Endometrial microvascular endothelial cells (primary cell): ENCODE measurements around the gene FOXJ3. TPM values are rescaled to one million over a fixed set of nuclear protein-coding genes. Genes with fewer than 3 reads are reported as not detected.
"Not testable (repeated sequence)": the region's sequence is repeated elsewhere in the genome, so short reads cannot be mapped to it uniquely, and the experiment has no call there.

ENCODE experiments used
- in situ Hi-C: cut with HindIII; loops from 2 replicates; pipeline ENCODE4 v1.10.0; 2017; ENCODE audit warnings: low sequenced_read_pairs, low pct_unique_long_range_greater_than_20kb; ENCODE audit errors: inconsistent ontology term
- total RNA-seq: library from RNA; depleted of rRNA; stranded (reverse); fragments of >200 nt; gene quantifications from one replicate; pipeline ENCODE4 v1.2.3, GENCODE V29; 2015; ENCODE audit errors: inconsistent ontology term

Gene FOXJ3
- total RNA-seq, 1 donor from 2014 or later = 16.3 TPM

GRCh38 chr1:42210421-42211133 lies 124.5 kb downstream of the FOXJ3 start:
- in situ Hi-C loops = no loop called here

- in situ Hi-C loops = no loop called here
Measured at GRCh38 chr1:42209526-42210251, 125.3 kb downstream of the FOXJ3 start.

DNA sequence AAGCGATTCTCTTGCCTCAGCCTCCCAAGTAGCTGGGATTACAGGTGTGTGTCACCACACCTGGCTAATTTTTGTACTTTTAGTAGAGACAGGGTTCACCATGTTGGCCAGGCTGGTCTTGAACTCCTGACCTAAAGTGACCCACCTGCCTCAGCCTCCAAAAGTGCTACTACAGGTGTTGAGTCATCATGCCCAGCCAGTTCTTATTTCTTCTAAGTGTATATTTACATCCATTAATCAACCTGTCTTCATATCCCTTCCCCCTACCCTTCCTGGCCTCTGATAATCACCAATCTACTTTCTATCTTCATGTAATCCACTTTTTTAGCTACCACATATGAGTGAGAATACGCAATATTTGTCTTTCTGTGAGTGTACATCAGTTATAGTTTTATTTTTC lies 128.1 kb downstream of the FOXJ3 start:
- in situ Hi-C loops = not testable (repeated sequence)

DNA sequence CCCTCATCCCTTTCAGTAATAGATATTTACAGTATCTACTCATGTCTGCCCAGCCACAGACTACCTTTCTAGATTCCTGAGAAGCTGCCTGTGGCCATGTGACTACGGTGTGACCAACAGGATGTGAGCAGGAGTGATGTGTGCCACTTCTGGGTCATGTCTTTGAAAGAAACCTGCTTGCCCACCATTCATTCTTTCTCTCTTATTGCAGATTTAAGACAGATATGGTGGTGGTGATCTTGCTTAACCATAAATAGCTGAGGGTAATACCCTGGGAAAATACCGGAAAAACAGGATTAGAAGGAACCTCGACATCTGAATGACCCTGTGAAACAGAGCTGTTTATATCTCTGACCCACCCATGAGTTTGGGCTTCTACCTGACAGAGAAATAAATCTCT lies 128.9 kb downstream of the FOXJ3 start:
- in situ Hi-C loops = no loop called here

- in situ Hi-C loops = no loop called here
Measured at GRCh38 chr1:42201986-42202385, 133.0 kb downstream of the FOXJ3 start.

DNA sequence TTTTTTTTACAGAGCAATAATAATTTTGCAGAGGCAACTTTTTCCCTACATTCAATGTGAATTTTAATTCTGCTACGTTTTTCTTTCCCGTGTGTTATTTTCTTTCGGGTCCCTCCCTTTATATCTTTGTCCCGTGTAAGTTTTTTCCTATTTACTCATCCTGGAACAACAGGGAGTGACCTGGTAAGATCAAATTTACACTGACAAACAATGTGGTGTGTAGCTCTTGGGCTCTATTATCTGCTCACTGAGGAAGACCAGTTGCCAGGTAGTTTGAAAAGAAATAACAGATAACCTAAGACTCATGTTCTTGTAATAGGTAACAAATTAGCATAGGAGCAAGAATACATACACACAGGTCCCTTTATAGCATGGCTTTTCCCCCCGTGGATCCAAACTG lies 136.8 kb downstream of the FOXJ3 start:
- in situ Hi-C loops = no loop called here

DNA sequence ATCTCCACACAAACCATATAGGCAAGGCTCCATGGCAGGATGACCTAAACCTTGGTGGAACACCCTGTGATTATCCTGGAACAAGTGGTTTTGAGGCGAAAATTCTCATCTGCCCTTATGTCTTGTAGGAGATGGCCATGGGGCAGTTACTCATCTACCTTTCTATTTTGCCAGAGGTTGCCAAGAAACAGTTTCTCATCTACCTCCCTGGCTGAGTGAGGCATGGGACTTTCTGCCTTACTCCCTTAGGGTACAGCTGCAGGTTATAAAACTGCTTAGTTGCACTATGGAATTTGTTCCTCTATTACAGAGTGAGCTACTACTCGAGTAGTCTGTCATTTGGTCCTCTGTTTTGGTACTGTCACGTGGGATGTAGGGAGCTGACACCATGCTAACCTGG lies 139.2 kb downstream of the FOXJ3 start:
- in situ Hi-C loops = no loop called here

GRCh38 chr1:42192106-42192505 lies 142.9 kb downstream of the FOXJ3 start:
- in situ Hi-C loops = no loop called here

- in situ Hi-C loops = no loop called here
Measured at GRCh38 chr1:42191319-42191718, 143.7 kb downstream of the FOXJ3 start.

GRCh38 chr1:42189931-42190853 lies 144.8 kb downstream of the FOXJ3 start:
- in situ Hi-C loops = no loop called here

DNA sequence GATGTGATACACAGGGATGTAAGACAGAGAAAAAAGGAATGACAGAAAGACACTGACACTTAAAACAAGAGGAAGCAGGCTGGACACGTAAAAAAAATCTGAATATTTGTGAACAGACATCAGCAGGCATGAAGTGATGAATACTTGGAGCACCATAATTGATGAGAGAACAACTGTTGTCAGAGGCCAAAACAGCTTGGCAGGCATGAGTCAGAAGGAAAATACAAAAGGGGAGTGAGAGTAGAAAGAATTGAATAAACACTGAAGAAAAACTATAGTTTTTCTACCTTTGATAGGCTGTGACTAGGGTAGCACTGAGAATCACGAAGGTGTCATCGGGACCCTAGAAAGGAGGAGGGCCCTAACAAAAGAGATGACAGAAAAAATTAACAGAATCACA lies 148.9 kb downstream of the FOXJ3 start:
- in situ Hi-C loops = no loop called here

- in situ Hi-C loops = no loop called here
Measured at GRCh38 chr1:42184616-42185015, 150.4 kb downstream of the FOXJ3 start.

DNA sequence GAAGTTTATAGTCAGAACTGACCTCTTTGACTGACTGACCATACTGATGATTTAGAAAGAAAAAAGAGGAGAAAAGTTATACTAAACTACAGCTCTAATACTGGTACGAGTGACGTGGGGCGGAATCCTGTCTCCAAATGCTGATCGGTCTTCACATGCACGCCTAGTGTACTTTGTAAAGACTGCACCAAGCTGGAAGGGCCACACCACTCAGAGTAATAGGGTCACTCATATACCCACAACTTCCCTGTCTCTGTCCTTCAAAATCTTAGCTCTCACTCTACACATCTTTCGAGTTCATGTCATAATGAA lies 151.1 kb downstream of the FOXJ3 start:
- in situ Hi-C loops = no loop called here

- in situ Hi-C loops = no loop called here
Measured at GRCh38 chr1:42183210-42183956, 151.7 kb downstream of the FOXJ3 start.

DNA sequence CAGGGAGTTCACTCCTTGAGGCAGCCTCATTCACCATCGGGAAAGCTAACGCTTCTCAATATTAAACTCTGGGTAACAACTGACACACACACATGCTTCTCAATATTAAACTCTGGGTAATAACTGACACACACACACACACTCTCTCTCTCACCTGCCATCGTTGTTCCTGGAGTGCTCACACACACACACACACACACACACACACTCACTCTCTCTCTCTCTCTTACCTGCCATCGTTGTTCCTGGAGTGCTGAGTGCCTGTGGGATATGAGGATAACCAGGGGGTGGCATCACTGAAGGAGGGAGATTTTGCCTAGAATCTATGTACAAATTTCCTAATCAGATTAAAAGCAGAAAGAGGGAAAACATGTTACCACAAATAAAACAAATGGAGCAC lies 153.3 kb downstream of the FOXJ3 start:
- in situ Hi-C loops = no loop called here

- in situ Hi-C loops = no loop called here
Measured at GRCh38 chr1:42179900-42180329, 155.1 kb downstream of the FOXJ3 start.

DNA sequence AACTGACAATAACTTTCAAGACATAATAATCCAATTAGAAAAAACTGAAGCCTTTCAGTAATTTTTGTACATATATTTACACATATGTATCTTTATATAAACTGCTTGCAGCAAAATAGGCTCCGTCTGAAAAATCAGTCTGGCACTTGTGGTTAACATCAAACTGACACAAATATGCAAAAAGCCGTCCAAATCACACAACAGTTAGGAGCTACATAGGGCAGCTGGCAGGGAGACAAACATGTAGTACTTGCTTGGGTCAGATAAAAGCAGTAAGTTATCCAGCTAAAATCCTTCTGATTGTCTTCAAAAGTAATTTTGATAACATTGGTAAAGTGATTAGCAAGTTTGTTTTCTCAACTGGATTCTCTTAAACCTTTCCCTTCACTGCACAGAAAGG lies 155.8 kb downstream of the FOXJ3 start:
- in situ Hi-C loops = no loop called here

- in situ Hi-C loops = no loop called here
Measured at GRCh38 chr1:42178249-42178648, 156.8 kb downstream of the FOXJ3 start.

DNA sequence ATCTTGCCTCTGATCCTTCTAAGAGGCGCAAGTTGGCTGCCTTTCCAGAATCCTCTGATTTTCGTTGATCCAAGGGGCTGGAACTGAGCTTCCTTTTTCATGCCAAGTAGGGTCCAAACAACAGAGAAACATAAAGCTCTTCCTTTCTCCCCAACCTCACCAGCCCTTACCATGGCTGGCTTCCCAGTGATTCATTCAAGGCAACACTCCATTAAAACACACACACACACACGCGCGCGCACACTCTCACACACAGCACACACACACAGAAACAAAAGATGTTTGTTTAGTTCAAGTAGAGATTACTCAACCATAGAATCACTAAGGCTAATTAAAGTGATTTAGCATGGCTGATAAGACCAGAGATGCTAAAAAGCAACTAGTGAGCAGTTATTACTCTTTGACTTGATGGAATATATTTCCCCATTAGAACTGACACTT lies 157.5 kb downstream of the FOXJ3 start:
- in situ Hi-C loops = no loop called here
